Activated CD4-positive, alpha-beta memory T cell treated with anti-CD3 and anti-CD28 coated beads for 36 hours (primary cell): ENCODE data around the gene LSM6. TPM values are rescaled to one million over a fixed set of nuclear protein-coding genes. Genes with fewer than 3 reads are reported as not detected.

Source experiments
- CTCF ChIA-PET: fragments of 350-600 bp; sonication (Branson Sonifier 250); formaldehyde crosslinking; loops from one replicate; lab custom pipeline; 2021; ENCODE audit warnings: antibody characterized with exemption, inconsistent platforms; lab: Charles Lee
- POLR2A ChIA-PET: fragments of 350-600 bp; sonication (Branson Sonifier 250); formaldehyde crosslinking; loops from one replicate; lab custom pipeline; 2021; ENCODE audit warnings: antibody characterized with exemption; lab: Charles Lee
- DNase-seq: peaks from one replicate; pipeline ENCODE4 v3.0.0-alpha.2; 2020
- H3K27ac Mint-ChIP-seq: one replicate; pipeline ENCODE4 v1.8.0; 2021; ENCODE audit warnings: mixed read lengths
- H3K27me3 Mint-ChIP-seq: one replicate; pipeline ENCODE4 v1.8.0; 2021; ENCODE audit warnings: mixed read lengths
- H3K36me3 Mint-ChIP-seq: one replicate; pipeline ENCODE4 v1.8.0; 2021; ENCODE audit warnings: mixed read lengths
- H3K4me1 Mint-ChIP-seq: one replicate; pipeline ENCODE4 v1.8.0; 2021; ENCODE audit warnings: low read depth, mixed read lengths
- H3K4me3 Mint-ChIP-seq: one replicate; pipeline ENCODE4 v1.8.0; 2021; ENCODE audit warnings: mild to moderate bottlenecking, mixed read lengths
- H3K9me3 Mint-ChIP-seq: one replicate; pipeline ENCODE4 v1.8.0; 2021; ENCODE audit warnings: mixed read lengths
- intact Hi-C: fragments of 100-400 bp; cut with micrococcal nuclease; formaldehyde crosslinking; loops from one replicate; pipeline ENCODE4 v1.15.1; 2023
- total RNA-seq, 2 experiments: library from RNA; stranded (reverse); gene quantifications; one replicate each; pipeline ENCODE4 v1.2.3, GENCODE V29; 2021

LSM6 gene
- total RNA-seq, 2 experiments from 2014 or later, result 64.2 to 65.5 TPM

DNA sequence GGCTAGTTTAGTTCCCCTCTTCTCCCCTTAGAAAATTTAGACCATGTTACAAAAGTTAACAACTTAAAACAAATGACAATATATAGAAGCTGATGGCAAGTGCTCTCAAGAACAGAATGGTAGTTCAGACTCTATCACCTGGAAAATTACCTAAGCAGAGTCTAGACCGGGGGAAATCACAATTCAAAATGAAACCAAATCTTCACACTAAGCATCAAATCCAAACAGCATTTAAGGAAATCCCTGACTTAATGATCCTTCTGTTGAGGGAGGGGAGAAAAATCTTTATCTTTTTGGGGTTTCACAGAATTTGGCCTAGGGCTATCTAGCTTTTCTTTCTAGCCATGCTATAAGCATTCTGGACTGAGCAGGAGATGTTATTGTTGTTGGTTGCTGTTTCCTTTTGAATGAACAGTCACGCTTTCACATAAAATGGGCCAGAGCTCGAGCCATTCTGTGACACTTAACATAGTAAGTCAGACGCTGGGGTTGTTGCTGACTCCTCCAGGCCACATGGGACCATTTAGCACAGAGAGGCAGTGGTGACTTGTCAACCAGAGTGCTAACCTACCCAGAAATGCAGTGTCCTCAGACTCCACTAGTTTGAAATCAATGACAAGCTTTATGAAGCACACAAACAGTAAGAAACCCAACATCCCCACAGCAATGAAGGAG lies 16.0 kb upstream of the LSM6 start:
- Mint-ChIP-seq H3K27me3 (peaks cover 25% of the 10 kb centered on the region), H3K4me1 (peaks cover 8% of the 10 kb centered on the region), H3K4me3 (no peak overlapping the region), H3K9me3 (peaks cover 14% of the 10 kb centered on the region), H3K36me3 (peaks cover 10% of the 10 kb centered on the region), H3K27ac (no peak overlapping the region)
- ChIA-PET CTCF (no interaction called here), POLR2A (no interaction called here)
- peak; percentile 31 for DNase-seq
- intact Hi-C loops, result no loop called here

DNA sequence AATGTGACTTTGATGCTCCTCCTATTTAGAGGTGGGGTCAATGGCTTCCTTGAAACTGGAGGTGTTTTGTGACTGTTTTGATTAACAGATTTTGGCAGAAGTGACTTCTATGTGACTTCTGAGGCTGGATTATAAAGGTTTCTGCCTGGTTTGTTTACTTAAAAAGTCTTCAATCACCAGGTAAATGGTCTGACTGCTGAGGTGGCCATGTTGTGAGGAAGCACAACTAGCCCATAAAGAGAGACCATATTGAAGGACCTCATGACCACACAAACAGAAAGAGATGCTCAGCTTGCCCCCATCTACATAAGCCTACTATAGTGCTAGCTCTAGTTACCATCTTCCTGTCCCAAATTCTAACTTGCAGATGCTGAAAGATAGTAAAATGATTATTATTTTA lies 14.3 kb upstream of the LSM6 start:
- POLR2A ChIA-PET, result no interaction called here
- peaks cover 19% of the 10 kb centered on the region for H3K27me3 Mint-ChIP-seq

DNA sequence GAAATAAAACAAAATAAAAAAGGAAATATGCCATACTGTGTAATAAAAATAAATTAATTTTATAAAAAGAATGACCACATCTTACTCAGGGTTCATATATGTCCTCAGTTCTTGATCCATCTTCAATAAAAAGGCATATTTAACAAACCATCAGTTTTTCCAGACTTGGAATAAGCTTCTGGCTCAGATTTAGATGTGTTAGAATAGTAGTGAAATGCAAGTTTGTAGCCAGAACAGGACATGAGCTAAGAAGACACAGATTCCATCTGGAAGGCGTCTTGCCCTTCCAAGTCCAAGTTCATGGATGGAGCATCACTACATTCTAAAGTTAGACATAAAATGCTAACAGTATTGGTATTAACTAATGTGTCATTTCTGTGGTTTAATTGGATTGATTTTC lies 10.3 kb upstream of the LSM6 start:
- POLR2A ChIA-PET, result no interaction called here
- no peak for DNase-seq
- Mint-ChIP-seq H3K4me1 (peaks cover 3% of the 10 kb centered on the region), H3K27me3 (peaks cover 8% of the 10 kb centered on the region), H3K4me3 (no peak overlapping the region), H3K9me3 (peaks cover 14% of the 10 kb centered on the region), H3K36me3 (peaks cover 8% of the 10 kb centered on the region), H3K27ac (no peak overlapping the region)
- CTCF ChIA-PET, result no interaction called here
- intact Hi-C loops, result no loop called here

More for the DNA sequence above, 14.3 kb upstream of the LSM6 start:
- DNase-seq, result no peak
- CTCF ChIA-PET, result no interaction called here
- Mint-ChIP-seq H3K36me3 (peaks cover 10% of the 10 kb centered on the region), H3K27ac (no peak overlapping the region), H3K4me1 (peaks cover 12% of the 10 kb centered on the region), H3K9me3 (peaks cover 14% of the 10 kb centered on the region), H3K4me3 (no peak overlapping the region)
- intact Hi-C loops, result no loop called here

DNA sequence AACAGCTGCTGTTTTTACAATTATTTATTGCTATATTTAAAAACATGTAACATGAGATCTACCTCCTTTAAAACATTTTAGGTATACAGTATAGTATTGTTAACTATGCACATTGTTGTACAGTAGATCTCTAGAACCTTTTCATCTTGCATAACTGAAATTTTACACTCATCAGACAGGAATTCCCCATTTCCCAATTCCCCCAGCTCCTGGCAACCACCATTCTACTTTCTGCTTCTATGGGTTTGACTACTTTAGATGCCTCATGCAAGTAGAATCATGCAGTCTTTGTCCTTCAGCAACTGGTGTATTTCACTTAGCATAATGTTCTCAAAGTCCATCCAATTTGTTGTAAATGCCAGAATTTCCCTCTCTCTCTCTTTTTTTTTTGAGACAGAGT lies 9.7 kb upstream of the LSM6 start:
- no peak overlapping the region for H3K4me3 Mint-ChIP-seq
- CTCF ChIA-PET, result no interaction called here
- H3K9me3 Mint-ChIP-seq, result peaks cover 12% of the 10 kb centered on the region
- intact Hi-C loops, result no loop called here
- DNase-seq, result no peak
- H3K27me3 Mint-ChIP-seq, result peaks cover 7% of the 10 kb centered on the region
- no peak overlapping the region for H3K27ac Mint-ChIP-seq
- peaks cover 3% of the 10 kb centered on the region for H3K4me1 Mint-ChIP-seq
- POLR2A ChIA-PET, result no interaction called here
- peaks cover 8% of the 10 kb centered on the region for H3K36me3 Mint-ChIP-seq

DNA sequence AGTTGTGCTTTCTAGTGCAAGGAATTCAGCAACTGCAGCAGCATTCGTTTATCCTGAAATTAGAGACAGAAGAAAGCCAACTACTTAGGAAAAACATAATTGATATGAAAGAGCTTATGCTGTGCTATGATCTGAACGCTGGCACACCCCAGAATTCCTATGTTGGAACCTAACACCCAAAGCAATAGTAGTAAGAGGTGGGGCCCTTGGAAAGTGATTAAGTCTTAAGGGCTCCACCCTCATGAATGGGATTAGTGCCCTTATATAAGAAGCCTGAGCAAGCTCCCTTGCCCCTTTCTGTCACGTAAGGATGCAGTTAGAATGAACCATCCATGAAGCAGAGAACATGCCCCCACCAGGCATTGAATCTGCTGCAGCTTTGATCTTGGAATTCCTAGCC lies 5.4 kb upstream of the LSM6 start:
- no peak for DNase-seq
- Mint-ChIP-seq H3K4me3 (no peak overlapping the region), H3K9me3 (no peaks in the 10 kb centered on the region), H3K4me1 (peaks cover 3% of the 10 kb centered on the region), H3K27me3 (no peaks in the 10 kb centered on the region), H3K36me3 (no peaks in the 10 kb centered on the region), H3K27ac (no peak overlapping the region)
- CTCF ChIA-PET, result interaction anchor here (1.9 kb wide), 1 partner anchor 75 kb away, joined by 9 read pairs; no protein-coding TSS in a partner anchor
- POLR2A ChIA-PET, result no interaction called here
- intact Hi-C loops, result loop anchor here (10.0 kb wide), 2 partner anchors 685 to 985 kb away; partner anchors contain the start of genes OTUD4 and SMAD1

DNA sequence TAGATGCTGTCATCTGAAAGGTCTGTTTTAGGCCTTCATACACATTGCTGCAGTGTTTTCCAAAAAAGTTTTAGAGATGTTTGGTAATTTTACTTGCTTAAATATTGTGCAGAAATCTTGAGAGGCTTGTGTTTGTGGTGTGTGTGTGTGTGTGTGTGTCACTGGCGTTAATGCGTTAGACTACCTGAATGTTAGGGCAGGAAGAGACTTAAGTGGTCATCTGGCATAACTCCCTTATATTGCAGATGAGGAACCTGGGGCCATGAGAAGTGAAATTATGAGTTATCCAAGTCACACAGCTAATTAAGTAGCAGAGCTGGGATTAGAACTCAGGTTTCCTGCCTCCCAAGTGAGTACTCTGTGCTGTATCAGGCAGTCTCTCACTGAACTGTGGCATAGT lies 1.4 kb downstream of the LSM6 start:
- Mint-ChIP-seq H3K4me1 (peaks cover 46% of the 10 kb centered on the region), H3K27ac (no peak overlapping the region), H3K9me3 (no peaks in the 10 kb centered on the region), H3K4me3 (peak overlapping the region; percentile 83), H3K36me3 (peaks cover 6% of the 10 kb centered on the region), H3K27me3 (no peaks in the 10 kb centered on the region)
- ChIA-PET POLR2A (no interaction called here), CTCF (no interaction called here)
- intact Hi-C loops, result loop anchor here (5.0 to 10.0 kb wide), 5 partner anchors 70 to 992 kb away; partner anchors contain the start of genes OTUD4, SLC10A7 and SMAD1
- DNase-seq, result no peak

DNA sequence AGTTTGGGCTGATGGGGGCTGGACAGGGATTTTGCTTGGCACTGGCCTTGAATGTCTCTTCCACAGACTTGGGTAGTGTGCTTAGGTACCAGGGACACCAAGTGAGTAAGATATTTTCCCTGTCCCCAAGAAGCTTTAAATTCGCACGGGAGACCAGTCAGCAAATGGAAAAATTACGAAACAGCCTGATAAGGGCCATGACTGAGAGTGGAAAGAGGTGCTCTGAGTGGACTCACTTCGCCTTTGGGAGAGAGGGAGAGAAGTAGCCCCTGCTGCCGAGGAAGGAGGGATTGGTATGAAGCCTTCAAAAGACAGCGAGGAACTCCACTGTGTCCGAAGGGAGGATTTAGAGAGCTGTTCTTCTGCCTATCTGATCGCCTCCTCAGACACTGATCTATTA lies 2.6 kb downstream of the LSM6 start:
- CTCF ChIA-PET, result interaction anchor here (1.1 kb wide), 1 partner anchor 555 kb away, joined by 3 read pairs; no protein-coding TSS in a partner anchor
- Mint-ChIP-seq H3K4me1 (peaks cover 53% of the 10 kb centered on the region), H3K4me3 (no peak overlapping the region), H3K27ac (no peak overlapping the region), H3K27me3 (no peaks in the 10 kb centered on the region), H3K36me3 (peaks cover 9% of the 10 kb centered on the region), H3K9me3 (no peaks in the 10 kb centered on the region)
- POLR2A ChIA-PET, result no interaction called here
- intact Hi-C loops, result loop anchor here (5.0 to 10.0 kb wide), 5 partner anchors 71 to 993 kb away; partner anchors contain the start of genes OTUD4, SLC10A7 and SMAD1
- DNase-seq, result no peak

DNA sequence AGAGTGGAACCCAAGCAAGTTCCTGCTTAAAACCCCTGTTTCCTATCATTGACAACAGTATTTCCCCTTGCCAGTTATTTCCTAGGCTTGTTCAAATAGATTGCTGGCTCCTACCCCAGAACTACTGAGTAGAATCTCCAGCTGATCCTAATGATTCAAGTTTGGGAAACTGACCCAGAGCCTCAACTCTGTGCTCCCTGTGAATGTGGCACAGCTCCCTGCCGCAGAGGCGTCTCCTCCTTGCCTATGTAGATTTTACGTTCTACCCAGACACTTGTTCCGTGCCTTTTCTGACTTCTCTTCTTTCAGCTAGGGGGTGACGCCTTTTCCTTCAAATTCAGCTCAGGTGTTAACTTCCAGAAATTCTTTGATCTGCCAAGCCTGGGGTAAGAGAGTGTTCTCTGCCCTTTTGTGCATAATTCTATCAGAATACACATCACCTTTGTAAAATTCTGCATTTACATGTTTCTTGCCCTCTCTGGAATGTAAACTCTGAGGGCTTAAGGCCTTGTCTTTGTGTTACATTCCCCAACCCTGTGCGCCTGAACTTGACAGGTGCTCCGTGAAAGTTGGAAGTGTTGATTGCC lies 4.4 kb downstream of the LSM6 start:
- Mint-ChIP-seq H3K4me3 (no peak overlapping the region), H3K27ac (no peak overlapping the region), H3K4me1 (peaks cover 53% of the 10 kb centered on the region), H3K9me3 (no peaks in the 10 kb centered on the region), H3K27me3 (no peaks in the 10 kb centered on the region), H3K36me3 (peaks cover 13% of the 10 kb centered on the region)
- DNase-seq, result no peak
- intact Hi-C loops, result loop anchor here (5.0 to 10.0 kb wide), 5 partner anchors 73 to 995 kb away; partner anchors contain the start of genes OTUD4, SLC10A7 and SMAD1
- CTCF ChIA-PET, result interaction anchor here (0.6 to 1.0 kb wide), 2 partner anchors 9 to 342 kb away, joined by 3 read pairs; partner anchors contain the start of gene SLC10A7
- POLR2A ChIA-PET, result no interaction called here

DNA sequence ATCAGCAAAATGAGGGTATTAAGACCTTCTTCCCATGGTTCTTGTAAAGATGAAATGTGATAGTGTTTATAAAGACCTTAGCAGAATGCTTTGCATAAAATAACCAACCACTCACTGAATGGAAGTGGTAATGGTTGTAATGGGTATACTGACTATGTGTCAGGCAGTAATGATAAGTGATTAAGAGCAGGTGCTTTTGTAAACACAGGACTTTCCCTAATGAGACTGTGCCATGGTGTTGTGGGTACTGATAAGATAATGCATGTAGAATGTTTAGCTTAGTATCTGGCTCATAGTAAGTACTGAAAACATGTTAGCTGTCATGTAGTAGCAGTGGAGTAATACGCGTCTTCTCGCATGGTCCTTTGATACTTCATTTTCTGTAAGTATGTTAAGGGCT lies 6.9 kb downstream of the LSM6 start:
- ChIA-PET POLR2A (interaction anchor here (0.5 kb wide), 1 partner anchor 374 kb away, joined by 6 read pairs; no protein-coding TSS in a partner anchor), CTCF (interaction anchor here (1.7 kb wide), 1 partner anchor 87 kb away, joined by 6 read pairs; no protein-coding TSS in a partner anchor)
- Mint-ChIP-seq H3K4me1 (peaks cover 42% of the 10 kb centered on the region), H3K27ac (no peak overlapping the region), H3K36me3 (peaks cover 24% of the 10 kb centered on the region), H3K9me3 (no peaks in the 10 kb centered on the region), H3K27me3 (no peaks in the 10 kb centered on the region), H3K4me3 (no peak overlapping the region)
- DNase-seq, result no peak
- intact Hi-C loops, result no loop called here

DNA sequence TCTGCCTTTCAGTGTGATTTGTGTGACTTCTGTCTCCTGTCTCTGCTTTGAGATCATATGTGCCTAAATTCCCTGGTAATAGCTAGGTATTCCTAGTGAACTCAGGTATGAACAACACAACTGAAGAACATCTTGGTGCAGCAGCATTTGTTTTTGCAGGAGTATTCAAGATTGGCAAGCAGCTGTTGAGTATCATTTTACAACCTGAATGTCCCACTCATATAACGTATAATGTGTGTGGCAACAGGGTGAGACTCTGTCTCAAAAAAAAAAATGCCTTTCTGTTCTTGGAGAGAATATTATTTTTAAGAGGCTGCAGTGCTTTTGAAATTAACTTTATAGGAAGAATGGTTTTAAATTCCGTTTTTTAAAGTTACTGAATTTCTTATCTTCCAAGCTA lies 7.7 kb downstream of the LSM6 start:
- ChIA-PET POLR2A (interaction anchor here (0.5 to 0.7 kb wide), 2 partner anchors 12 to 375 kb away, joined by 4 to 6 read pairs; no protein-coding TSS in a partner anchor), CTCF (interaction anchor here (0.7 to 1.7 kb wide), 2 partner anchors 88 to 121 kb away, joined by 6 read pairs; no protein-coding TSS in a partner anchor)
- H3K9me3 Mint-ChIP-seq, result no peaks in the 10 kb centered on the region
- no peak overlapping the region for H3K27ac Mint-ChIP-seq
- H3K36me3 Mint-ChIP-seq, result peaks cover 23% of the 10 kb centered on the region
- peaks cover 35% of the 10 kb centered on the region for H3K4me1 Mint-ChIP-seq
- DNase-seq, result no peak
- H3K4me3 Mint-ChIP-seq, result no peak overlapping the region
- intact Hi-C loops, result no loop called here
- no peaks in the 10 kb centered on the region for H3K27me3 Mint-ChIP-seq

DNA sequence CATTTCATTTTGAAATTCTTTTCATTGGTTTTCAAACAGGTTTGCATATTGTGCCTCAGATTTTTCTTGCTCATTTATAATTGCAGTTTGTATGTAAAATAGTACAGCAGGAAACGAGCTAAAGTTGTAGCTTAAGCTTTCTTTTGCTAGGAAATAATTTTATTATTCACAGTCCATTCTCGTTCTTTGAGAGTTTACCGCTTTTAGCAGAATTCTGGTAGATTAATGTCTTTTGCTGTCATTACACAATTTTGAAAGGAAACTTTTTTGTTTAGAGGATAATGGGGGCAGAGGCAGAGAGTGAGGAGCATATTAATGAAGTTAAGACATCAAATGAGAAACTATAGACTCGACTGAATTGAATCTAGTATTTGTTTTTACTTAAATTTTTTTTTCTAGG lies 10.5 kb downstream of the LSM6 start:
- CTCF ChIA-PET, result interaction anchor here (0.6 kb wide), 1 partner anchor 737 kb away, joined by 3 read pairs; no protein-coding TSS in a partner anchor
- POLR2A ChIA-PET, result no interaction called here
- Mint-ChIP-seq H3K27ac (no peak overlapping the region), H3K4me1 (peaks cover 10% of the 10 kb centered on the region), H3K27me3 (no peaks in the 10 kb centered on the region), H3K4me3 (no peak overlapping the region), H3K36me3 (peaks cover 30% of the 10 kb centered on the region), H3K9me3 (no peaks in the 10 kb centered on the region)
- DNase-seq, result no peak
- intact Hi-C loops, result no loop called here

DNA sequence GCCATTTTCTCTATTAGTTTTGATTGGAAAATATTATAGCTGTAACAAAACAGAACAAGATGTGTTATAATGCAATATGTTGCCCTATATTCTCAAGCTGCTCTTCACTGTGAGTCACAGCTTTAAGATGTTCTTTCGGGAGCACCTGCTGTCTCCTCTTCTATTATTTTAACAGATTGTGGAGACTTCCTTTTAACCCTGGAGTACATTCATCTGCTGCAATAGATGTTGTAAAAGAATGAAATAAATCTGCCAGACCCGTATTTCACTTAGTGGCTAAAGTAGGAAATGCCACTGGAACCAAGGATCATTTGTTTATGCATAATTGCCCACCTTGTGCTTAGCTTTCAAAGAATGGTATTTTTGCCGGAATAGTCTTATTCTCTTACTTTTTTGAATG lies 11.1 kb downstream of the LSM6 start:
- Mint-ChIP-seq H3K4me1 (peaks cover 7% of the 10 kb centered on the region), H3K9me3 (no peaks in the 10 kb centered on the region), H3K36me3 (peaks cover 35% of the 10 kb centered on the region), H3K4me3 (no peak overlapping the region), H3K27ac (no peak overlapping the region), H3K27me3 (no peaks in the 10 kb centered on the region)
- ChIA-PET POLR2A (no interaction called here), CTCF (interaction anchor here (0.6 kb wide), 1 partner anchor 736 kb away, joined by 3 read pairs; no protein-coding TSS in a partner anchor)
- no peak for DNase-seq
- intact Hi-C loops, result no loop called here
